ENCODE results near the gene SLC12A3.

DNA sequence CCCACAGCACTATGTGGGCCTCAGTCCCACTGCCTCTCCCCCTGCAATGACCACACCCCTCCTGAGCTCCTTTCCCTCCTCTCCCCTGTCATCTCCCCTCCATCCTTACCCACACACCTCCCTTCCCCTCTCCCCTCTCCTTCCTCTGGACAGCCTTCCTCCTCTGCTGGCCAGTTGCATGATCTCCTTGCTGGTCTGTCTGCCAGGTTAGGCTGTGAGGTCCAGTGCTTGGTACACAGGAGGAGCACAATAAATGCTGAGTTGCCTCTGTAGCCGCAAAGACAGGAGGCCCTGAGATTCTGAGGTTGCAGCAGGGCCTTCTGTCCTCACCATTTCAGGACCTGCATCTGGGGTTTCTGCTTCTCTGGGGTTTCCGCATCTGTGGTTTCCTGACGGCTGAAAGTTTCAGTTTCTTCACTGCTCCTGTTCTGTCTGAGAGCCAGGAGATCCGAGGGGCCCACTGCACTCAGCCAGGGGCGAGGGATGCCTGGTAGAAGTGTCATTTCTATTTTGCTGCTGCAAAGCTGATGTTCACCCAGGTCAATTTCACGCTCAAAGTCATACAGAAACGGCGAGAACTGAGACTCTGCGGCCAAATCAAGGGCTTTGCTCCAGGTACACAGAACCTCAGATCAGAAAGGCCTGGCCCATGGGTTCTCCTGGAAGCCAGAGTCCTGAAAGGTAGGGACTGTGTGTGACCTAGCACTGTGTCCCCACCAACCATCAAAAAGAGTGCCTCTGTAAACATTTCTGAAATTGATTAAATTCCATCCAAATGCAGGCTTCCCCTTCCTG is 4.6 kb upstream of the SLC12A3 start:
- TF ChIP-seq POLR2A (IDR thresholded peaks at IDR 0.05; ENCODE audit: control extremely low read depth in 1 of 2, low read depth in 2 of 2, low read length in 2 of 2) (no peak), EZH2 (IDR thresholded peaks at IDR 0.05; ENCODE audit: low read depth, low read length, severe bottlenecking) (no peak), POLR2AphosphoS5 (IDR thresholded peaks at IDR 0.05; ENCODE audit: low read depth, low read length) (no peak), CREB1 (IDR thresholded peaks at IDR 0.05) (no peak), GABPA (IDR thresholded peaks at IDR 0.05; ENCODE audit: borderline replicate concordance, insufficient read depth, low read length) (no peak), CEBPB (IDR thresholded peaks at IDR 0.05; ENCODE audit: low read depth, low read length) (no peak), YY1 (IDR thresholded peaks at IDR 0.05; ENCODE audit: low read depth, low read length) (no peak), SUZ12 (IDR thresholded peaks at IDR 0.05; ENCODE audit: low read length) (no peak), JUND (IDR thresholded peaks at IDR 0.05; ENCODE audit: low read length) (no peak), TAF1 (IDR thresholded peaks at IDR 0.05; ENCODE audit: low read depth, low read length) (no peak), TEAD4 (IDR thresholded peaks at IDR 0.05; ENCODE audit: low read depth, low read length) (no peak)
- TF ChIP-seq, protein P1, sequence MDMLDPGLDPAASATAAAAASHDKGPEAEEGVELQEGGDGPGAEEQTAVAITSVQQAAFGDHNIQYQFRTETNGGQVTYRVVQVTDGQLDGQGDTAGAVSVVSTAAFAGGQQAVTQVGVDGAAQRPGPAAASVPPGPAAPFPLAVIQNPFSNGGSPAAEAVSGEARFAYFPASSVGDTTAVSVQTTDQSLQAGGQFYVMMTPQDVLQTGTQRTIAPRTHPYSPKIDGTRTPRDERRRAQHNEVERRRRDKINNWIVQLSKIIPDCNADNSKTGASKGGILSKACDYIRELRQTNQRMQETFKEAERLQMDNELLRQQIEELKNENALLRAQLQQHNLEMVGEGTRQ (IDR thresholded peaks at IDR 0.05; ENCODE audit: low read length): no peak
- TF ChIP-seq, protein P2, sequence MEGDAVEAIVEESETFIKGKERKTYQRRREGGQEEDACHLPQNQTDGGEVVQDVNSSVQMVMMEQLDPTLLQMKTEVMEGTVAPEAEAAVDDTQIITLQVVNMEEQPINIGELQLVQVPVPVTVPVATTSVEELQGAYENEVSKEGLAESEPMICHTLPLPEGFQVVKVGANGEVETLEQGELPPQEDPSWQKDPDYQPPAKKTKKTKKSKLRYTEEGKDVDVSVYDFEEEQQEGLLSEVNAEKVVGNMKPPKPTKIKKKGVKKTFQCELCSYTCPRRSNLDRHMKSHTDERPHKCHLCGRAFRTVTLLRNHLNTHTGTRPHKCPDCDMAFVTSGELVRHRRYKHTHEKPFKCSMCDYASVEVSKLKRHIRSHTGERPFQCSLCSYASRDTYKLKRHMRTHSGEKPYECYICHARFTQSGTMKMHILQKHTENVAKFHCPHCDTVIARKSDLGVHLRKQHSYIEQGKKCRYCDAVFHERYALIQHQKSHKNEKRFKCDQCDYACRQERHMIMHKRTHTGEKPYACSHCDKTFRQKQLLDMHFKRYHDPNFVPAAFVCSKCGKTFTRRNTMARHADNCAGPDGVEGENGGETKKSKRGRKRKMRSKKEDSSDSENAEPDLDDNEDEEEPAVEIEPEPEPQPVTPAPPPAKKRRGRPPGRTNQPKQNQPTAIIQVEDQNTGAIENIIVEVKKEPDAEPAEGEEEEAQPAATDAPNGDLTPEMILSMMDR (IDR thresholded peaks at IDR 0.05; ENCODE audit: control extremely low read depth in 1 of 3, insufficient read depth in 1 of 3, low read depth in 1 of 3, low read length in 3 of 3): no peak

Data from H1 (cell line).